RWPE1 (cell line): Measurements from ENCODE around the gene RPL31.

Experiments used
- CTCF ChIA-PET: fragments of 350-600 bp; sonication (Branson Sonifier 250); formaldehyde crosslinking; extraction: SDS; loops from one replicate; lab custom pipeline; 2021; lab: Yijun Ruan, JAX
- POLR2A ChIA-PET: fragments of 400-600 bp; formaldehyde crosslinking; extraction: SDS; loops from one replicate; lab custom pipeline; 2020; ENCODE audit warnings: antibody characterized with exemption; ENCODE audit not compliant: low non-redundant PET; lab: Yijun Ruan, JAX
- DNase-seq: peaks from one replicate; pipeline ENCODE4 v3.0.0; 2012; ENCODE audit warnings: low spot score
- H3K27ac ChIP-seq: fragments of 450-650 bp; 2 replicates; pipeline ENCODE4 v1.5.1; 2017
- TF ChIP-seq, protein P1 (sequence below): fragments of 450-650 bp; conservative IDR thresholded peaks from 2 replicates; pipeline ENCODE4 v1.5.1; 2017; ENCODE audit warnings: low read depth, mild to moderate bottlenecking

The RPL31 gene

GRCh38 chr2:100984892-100985307 is 17.2 kb upstream of the RPL31 start:
- POLR2A ChIA-PET = interaction anchor here (0.6 kb wide), 1 partner anchor 978 kb away, joined by 8 read pairs; no protein-coding TSS in a partner anchor

GRCh38 chr2:100986157-100986556 is 15.9 kb upstream of the RPL31 start:
- no peak overlapping the region for H3K27ac ChIP-seq
- no peak for DNase-seq
- ChIA-PET POLR2A (no interaction called here), CTCF (interaction anchor here (0.7 to 2.9 kb wide), 4 partner anchors 13 to 379 kb away, joined by 3 to 12 read pairs (median 4); no protein-coding TSS in a partner anchor)
- TF ChIP-seq, protein P1, sequence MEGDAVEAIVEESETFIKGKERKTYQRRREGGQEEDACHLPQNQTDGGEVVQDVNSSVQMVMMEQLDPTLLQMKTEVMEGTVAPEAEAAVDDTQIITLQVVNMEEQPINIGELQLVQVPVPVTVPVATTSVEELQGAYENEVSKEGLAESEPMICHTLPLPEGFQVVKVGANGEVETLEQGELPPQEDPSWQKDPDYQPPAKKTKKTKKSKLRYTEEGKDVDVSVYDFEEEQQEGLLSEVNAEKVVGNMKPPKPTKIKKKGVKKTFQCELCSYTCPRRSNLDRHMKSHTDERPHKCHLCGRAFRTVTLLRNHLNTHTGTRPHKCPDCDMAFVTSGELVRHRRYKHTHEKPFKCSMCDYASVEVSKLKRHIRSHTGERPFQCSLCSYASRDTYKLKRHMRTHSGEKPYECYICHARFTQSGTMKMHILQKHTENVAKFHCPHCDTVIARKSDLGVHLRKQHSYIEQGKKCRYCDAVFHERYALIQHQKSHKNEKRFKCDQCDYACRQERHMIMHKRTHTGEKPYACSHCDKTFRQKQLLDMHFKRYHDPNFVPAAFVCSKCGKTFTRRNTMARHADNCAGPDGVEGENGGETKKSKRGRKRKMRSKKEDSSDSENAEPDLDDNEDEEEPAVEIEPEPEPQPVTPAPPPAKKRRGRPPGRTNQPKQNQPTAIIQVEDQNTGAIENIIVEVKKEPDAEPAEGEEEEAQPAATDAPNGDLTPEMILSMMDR = no peak

More at GRCh38 chr2:100984892-100985307, 17.2 kb upstream of the RPL31 start:
- TF ChIP-seq, protein P1 = peak; percentile 83
- no peak overlapping the region for H3K27ac ChIP-seq
- CTCF ChIA-PET = interaction anchor here (0.5 to 2.9 kb wide), 5 partner anchors 14 to 470 kb away, joined by 3 to 12 read pairs (median 6); no protein-coding TSS in a partner anchor
- peak; percentile 71 for DNase-seq

DNA sequence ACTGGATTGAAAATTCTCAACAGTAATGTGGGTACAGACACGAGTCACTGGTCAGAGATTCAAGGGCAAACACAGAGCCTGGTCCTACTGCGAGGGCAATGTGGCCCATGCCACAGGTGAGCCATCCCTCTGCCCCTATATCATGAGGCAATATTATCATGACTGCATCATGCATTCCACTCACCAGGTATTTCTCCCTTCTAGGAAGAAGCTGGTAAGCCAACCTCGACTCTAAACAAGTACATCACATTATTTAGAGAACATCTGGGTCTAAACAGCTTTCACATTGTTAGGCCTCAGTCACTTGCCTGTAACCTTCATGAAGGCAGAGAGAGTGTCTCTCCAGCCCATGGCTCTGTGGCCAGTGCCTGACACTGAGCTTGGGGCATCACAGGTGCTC is 14.6 kb upstream of the RPL31 start:
- ChIA-PET CTCF (interaction anchor here (1.3 kb wide), 1 partner anchor 377 kb away, joined by 4 read pairs; no protein-coding TSS in a partner anchor), POLR2A (no interaction called here)
- TF ChIP-seq, protein P1 = no peak
- H3K27ac ChIP-seq = no peak overlapping the region
- no peak for DNase-seq

- ChIA-PET CTCF (interaction anchor here (1.3 kb wide), 1 partner anchor 378 kb away, joined by 4 read pairs; no protein-coding TSS in a partner anchor), POLR2A (no interaction called here)
- no peak overlapping the region for H3K27ac ChIP-seq
- TF ChIP-seq, protein P1 = no peak
- no peak for DNase-seq
Observed at GRCh38 chr2:100987974-100988373, 14.1 kb upstream of the RPL31 start.

GRCh38 chr2:100988630-100989417 is 13.3 kb upstream of the RPL31 start:
- ChIA-PET POLR2A (no interaction called here), CTCF (interaction anchor here (0.6 to 1.3 kb wide), 3 partner anchors 259 to 379 kb away, joined by 3 to 4 read pairs (median 4); no protein-coding TSS in a partner anchor)
- no peak for DNase-seq
- H3K27ac ChIP-seq = no peak overlapping the region
- TF ChIP-seq, protein P1 = no peak

DNA sequence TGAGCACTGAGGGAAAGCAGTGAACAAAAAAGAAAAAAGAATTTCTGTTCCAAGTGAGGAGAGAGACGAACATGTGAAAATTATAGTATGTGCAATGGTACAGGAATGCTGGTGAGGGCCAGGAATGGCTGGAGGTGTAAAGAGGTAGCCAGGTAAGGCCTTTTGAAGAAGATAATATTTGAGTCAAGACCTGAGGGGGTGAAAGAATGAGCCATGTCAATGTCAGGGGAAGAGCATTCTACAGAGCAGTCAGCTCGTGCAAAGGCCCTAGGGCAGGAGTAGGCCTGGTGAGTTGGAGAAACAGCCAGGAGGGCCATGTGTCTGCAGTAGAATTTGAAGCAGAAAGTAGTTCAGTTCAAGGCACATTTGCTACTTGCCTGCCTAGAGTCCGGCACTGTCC is 12.4 kb upstream of the RPL31 start:
- no peak overlapping the region for H3K27ac ChIP-seq
- DNase-seq = no peak
- TF ChIP-seq, protein P1 = no peak
- CTCF ChIA-PET = interaction anchor here (0.6 to 1.2 kb wide), 2 partner anchors 260 to 380 kb away, joined by 3 to 4 read pairs; no protein-coding TSS in a partner anchor
- POLR2A ChIA-PET = no interaction called here
